B cell (primary cell): ENCODE results near the gene ZFP64. TPM values are rescaled to one million over a fixed set of nuclear protein-coding genes. Genes with fewer than 3 reads are reported as not detected.
"Not testable (repeated sequence)": the region's sequence is repeated elsewhere in the genome, so short reads cannot be mapped to it uniquely, and the experiment has no call there.

Experiments
- ATAC-seq: fragments of 200-7000 bp; cut with Tn5 transposase; one replicate; pipeline ENCODE4 v1.10.0; 2021; ENCODE audit warnings: low read depth, mild to moderate bottlenecking, moderate number of reproducible peaks, moderate library complexity
- CTCF ChIA-PET: fragments of 350-600 bp; sonication (Branson Sonifier 250); formaldehyde crosslinking; loops from one replicate; lab custom pipeline; 2021; ENCODE audit warnings: antibody characterized with exemption, inconsistent platforms; lab: Charles Lee
- POLR2A ChIA-PET: fragments of 350-600 bp; sonication (Branson Sonifier 250); formaldehyde crosslinking; loops from one replicate; lab custom pipeline; 2021; ENCODE audit warnings: antibody characterized with exemption; lab: Charles Lee
- DNase-seq: peaks from one replicate; pipeline ENCODE4 v3.0.0; 2013
- H2AFZ ChIP-seq: 2 replicates; pipeline ENCODE4 v1.6.1; 2012; ENCODE audit warnings: mild to moderate bottlenecking, low read depth, low read length; ENCODE audit not compliant: insufficient read depth, poor library complexity, severe bottlenecking
- H3K27ac ChIP-seq, 2 donors: 1 replicate in 1 of 2; 2 replicates in 1 of 2; pipeline ENCODE4 v1.5.1; 2012 to 2013; ENCODE audit warnings: low read length in 2 of 2, mild to moderate bottlenecking in 2 of 2, moderate library complexity in 1 of 2
- H3K27me3 ChIP-seq, 4 experiments: fragments of 200-600 bp in 1 of 4; sonication (generic) in 1 of 4; replicated peaks in 1 of 4; 1 replicate in 2 of 4; 2 replicates in 2 of 4; pipeline versions ENCODE4 v1.6.1 to v1.7.0; 2013 to 2016; ENCODE audit warnings: low read length in 3 of 4, mild to moderate bottlenecking in 2 of 4, mixed read lengths in 1 of 4, moderate library complexity in 1 of 4; ENCODE audit not compliant: insufficient read depth in 4 of 4, control insufficient read depth in 3 of 4; ENCODE audit errors: control extremely low read depth in 1 of 4
- H3K36me3 ChIP-seq, 2 experiments: replicated peaks in 1 of 2; 1 replicate in 1 of 2; 2 replicates in 1 of 2; pipeline versions ENCODE4 v1.6.1 to v1.7.1; 2013; ENCODE audit warnings: low read length in 1 of 2; ENCODE audit not compliant: insufficient read depth in 2 of 2, control insufficient read depth in 1 of 2; ENCODE audit errors: control extremely low read depth in 1 of 2, extremely low read depth in 1 of 2
- H3K4me1 ChIP-seq, 2 donors: fragments of 200-600 bp in 1 of 2; sonication (generic) in 1 of 2; 1 replicate in 1 of 2; 2 replicates in 1 of 2; pipeline versions ENCODE4 v1.5.1 to v1.6.1; 2013 to 2017; ENCODE audit warnings: low read length in 2 of 2; ENCODE audit not compliant: control insufficient read depth in 2 of 2, insufficient read depth in 2 of 2
- H3K4me2 ChIP-seq: replicated peaks from 2 replicates; pipeline ENCODE3; 2012; ENCODE audit warnings: mild to moderate bottlenecking, low read depth, low read length; ENCODE audit not compliant: poor library complexity, severe bottlenecking
- H3K4me3 ChIP-seq, 5 experiments: fragments of 200-600 bp in 1 of 5; sonication (generic) in 1 of 5; 1 replicate in 3 of 5; 2 replicates in 2 of 5; pipeline versions ENCODE4 v1.5.1 to v1.7.0; 2011 to 2016; ENCODE audit warnings: low read length in 4 of 5, mild to moderate bottlenecking in 4 of 5, low read depth in 2 of 5, control low read depth in 1 of 5, moderate library complexity in 1 of 5; ENCODE audit not compliant: insufficient read depth in 1 of 5; ENCODE audit errors: control extremely low read depth in 1 of 5, extremely low read depth in 1 of 5
- H3K79me2 ChIP-seq: fragments of 200-600 bp; sonication (generic); one replicate; pipeline ENCODE4 v1.6.0; 2016; ENCODE audit warnings: low read length; ENCODE audit not compliant: control insufficient read depth, insufficient read depth
- H3K9ac ChIP-seq: fragments of 200-600 bp; sonication (generic); 2 replicates; pipeline ENCODE4 v1.6.1; 2017; ENCODE audit warnings: mild to moderate bottlenecking, low read length, moderate library complexity
- H3K9me3 ChIP-seq, 3 donors: one replicate each; pipeline versions ENCODE4 v1.6.1 to v1.7.1; 2013; ENCODE audit warnings: low read length in 2 of 3; ENCODE audit not compliant: control insufficient read depth in 2 of 3, insufficient read depth in 1 of 3; ENCODE audit errors: control extremely low read depth in 1 of 3
- H4K20me1 ChIP-seq: 2 replicates; pipeline ENCODE4 v1.6.0; 2012; ENCODE audit warnings: mild to moderate bottlenecking, low read length; ENCODE audit not compliant: insufficient read depth, control insufficient read depth, poor library complexity, severe bottlenecking
- H3K27ac Mint-ChIP-seq: one replicate; pipeline ENCODE4 v1.8.0; 2021; ENCODE audit warnings: mixed read lengths
- H3K27me3 Mint-ChIP-seq: one replicate; pipeline ENCODE4 v1.8.0; 2021; ENCODE audit warnings: mixed read lengths
- H3K4me1 Mint-ChIP-seq: one replicate; pipeline ENCODE4 v1.8.0; 2021; ENCODE audit warnings: mixed read lengths
- H3K4me3 Mint-ChIP-seq: one replicate; pipeline ENCODE4 v1.8.0; 2021; ENCODE audit warnings: mixed read lengths
- H3K9me3 Mint-ChIP-seq: one replicate; pipeline ENCODE4 v1.8.0; 2022; ENCODE audit warnings: mixed read lengths; ENCODE audit not compliant: insufficient read depth
- CTCF ChIP-seq: fragments of 200-600 bp; IDR thresholded peaks from one replicate; pipeline ENCODE4 v1.8.0; 2022; ENCODE audit warnings: antibody characterized with exemption, mild to moderate bottlenecking
- EZH2 ChIP-seq: IDR thresholded peaks from 2 replicates; pipeline ENCODE4 v1.6.1; 2012; ENCODE audit warnings: borderline replicate concordance, low read depth, mild to moderate bottlenecking, moderate library complexity, low read length; ENCODE audit not compliant: insufficient read depth, poor library complexity, severe bottlenecking
- WGBS: methylation state at CpG from one replicate; pipeline ENCODE4 v1.1.5; 2013; ENCODE audit warnings: missing lambda C conversion rate; ENCODE audit not compliant: insufficient coverage; 5-methylcytosine and 5-hydroxymethylcytosine counted together
- intact Hi-C: fragments of 100-400 bp; cut with micrococcal nuclease; formaldehyde crosslinking; loops from one replicate; pipeline ENCODE4 v1.10.0; 2022
- polyA plus RNA-seq: library from polyadenylated mRNA; depleted of rRNA; stranded (reverse); fragments of >200 nt; gene quantifications from 2 replicates; pipeline ENCODE4 v1.2.3, GENCODE V29; 2012
- total RNA-seq, 2 donors: library from RNA; stranded (reverse); fragments of 120-200 nt in 1 of 2; gene quantifications; 1 replicate in 1 of 2; 2 replicates in 1 of 2; pipeline versions ENCODE4 v1.2.3 to v1.2.4, GENCODE V29; 2013 to 2022

Gene ZFP64
- total and polyA plus RNA-seq, 2 donors (not counting 1 experiment from before 2014, with no cell fraction given): 14.2 to 15.1 TPM

DNA sequence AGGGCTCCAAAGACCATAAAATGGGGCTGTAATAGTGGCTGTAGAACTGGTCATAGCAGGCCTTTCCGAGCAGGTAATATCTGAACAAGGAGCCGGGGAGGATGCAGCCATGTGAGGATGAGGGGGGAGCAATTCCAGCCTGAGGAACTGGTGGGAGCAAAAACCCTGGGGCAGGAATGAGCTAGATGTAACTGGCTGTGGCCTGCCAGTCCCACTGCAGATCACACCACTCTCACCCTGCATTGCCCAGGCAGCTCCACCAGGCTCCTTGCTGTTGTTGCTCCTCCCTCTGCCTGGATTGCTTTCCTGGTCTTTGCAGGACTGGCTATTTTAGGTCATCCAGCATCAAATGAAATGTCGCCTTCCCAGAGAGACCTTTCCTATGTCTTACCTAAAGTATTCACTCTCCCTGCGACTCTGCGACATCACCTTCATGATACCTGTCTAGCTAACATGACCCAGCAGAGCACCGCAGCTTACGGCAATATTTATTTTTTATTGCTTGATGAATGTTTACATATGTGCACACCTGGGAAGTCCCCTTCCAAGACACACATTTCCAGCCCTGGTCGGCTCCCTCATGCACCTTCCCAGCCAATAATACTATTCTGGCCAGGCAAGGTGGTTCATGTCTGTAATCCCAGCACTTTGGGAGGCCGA is 2.4 kb upstream of the ZFP64 start:
- TF ChIP-seq CTCF (no peak), EZH2 (no peak)
- Mint-ChIP-seq H3K4me1 (peaks cover 16% of the 10 kb centered on the region), H3K4me3 (no peak overlapping the region), H3K27ac (no peak overlapping the region), H3K27me3 (no peaks in the 10 kb centered on the region), H3K9me3 (no peaks in the 10 kb centered on the region)
- DNase-seq (no peak), ATAC-seq (no peak)
- no peak overlapping the region for H3K4me2 ChIP-seq
- CTCF ChIA-PET: no interaction called here
- no peak overlapping the region for H2AFZ ChIP-seq
- H3K27me3 ChIP-seq: no peaks in the 10 kb centered on the region
- no peaks in the 10 kb centered on the region for H3K9me3 ChIP-seq
- H3K79me2 ChIP-seq: peaks cover 22% of the 10 kb centered on the region
- H3K9ac ChIP-seq: no peak overlapping the region
- POLR2A ChIA-PET: no interaction called here
- 95% methylated on average over 5 of the region's 9 CpGs for WGBS
- H4K20me1 ChIP-seq: no peaks in the 10 kb centered on the region
- peaks cover 8 to 13% of the 10 kb centered on the region in 2 donors for H3K4me1 ChIP-seq
- H3K4me3 ChIP-seq: no peak overlapping the region
- intact Hi-C loops: loop anchor here (5.0 kb wide), 1 partner anchor 1462 kb away; the partner anchor contains the start of gene PARD6B
- H3K36me3 ChIP-seq: no peaks in the 10 kb centered on the region
- H3K27ac ChIP-seq: no peak overlapping the region

GRCh38 chr20:52193133-52193532 is 1.6 kb upstream of the ZFP64 start:
- Mint-ChIP-seq H3K4me1 (peaks cover 16% of the 10 kb centered on the region), H3K4me3 (peak overlapping the region; percentile 49), H3K27me3 (no peaks in the 10 kb centered on the region), H3K27ac (no peak overlapping the region), H3K9me3 (no peaks in the 10 kb centered on the region)
- Histone ChIP-seq H3K4me3 (no peak overlapping the region), H4K20me1 (no peaks in the 10 kb centered on the region), H2AFZ (no peak overlapping the region), H3K79me2 (peaks cover 28% of the 10 kb centered on the region), H3K27ac (no peak overlapping the region), H3K9ac (no peak overlapping the region), H3K4me1 (peaks cover 8 to 13% of the 10 kb centered on the region in 2 donors), H3K36me3 (no peaks in the 10 kb centered on the region), H3K4me2 (no peak overlapping the region), H3K27me3 (no peaks in the 10 kb centered on the region), H3K9me3 (no peaks in the 10 kb centered on the region)
- DNase-seq (no peak), ATAC-seq (no peak)
- intact Hi-C loops: loop anchor here (5.0 kb wide), 1 partner anchor 1461 kb away; the partner anchor contains the start of gene PARD6B
- no CpG with 5 or more reads among the region's 1 CpG for WGBS
- POLR2A ChIA-PET: no interaction called here
- TF ChIP-seq CTCF: no peak
- TF ChIP-seq EZH2: no peak
- CTCF ChIA-PET: interaction anchor here (0.7 kb wide), 1 partner anchor 65 kb away, joined by 6 read pairs; no protein-coding TSS in a partner anchor

DNA sequence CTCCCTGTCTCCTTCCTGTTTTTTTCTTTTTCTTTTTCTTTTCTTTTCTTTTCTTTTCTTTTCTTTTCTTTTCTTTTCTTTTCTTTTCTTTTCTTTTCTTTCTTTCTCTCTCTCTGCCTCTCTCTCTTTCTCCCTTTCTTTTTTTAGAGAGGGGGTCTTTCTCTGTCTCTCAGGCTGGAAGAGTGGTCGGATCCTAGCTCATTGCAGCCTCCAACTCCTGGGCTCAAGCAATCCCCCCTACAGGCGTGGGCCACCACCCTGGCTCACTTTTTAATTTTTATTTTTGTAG is 1.1 kb upstream of the ZFP64 start:
- POLR2A ChIA-PET: not testable (repeated sequence)

More for the DNA sequence above, 1.1 kb upstream of the ZFP64 start:
- H3K4me3 Mint-ChIP-seq: peak overlapping the region; percentile 91
- not testable (repeated sequence) for H3K36me3 ChIP-seq, H3K9me3 ChIP-seq, H3K27ac Mint-ChIP-seq, H4K20me1 ChIP-seq, H3K27me3 ChIP-seq, H3K27me3 Mint-ChIP-seq, ATAC-seq, DNase-seq, H3K9me3 Mint-ChIP-seq
- Histone ChIP-seq H3K4me3 (peak overlapping the region in 2 of 5 experiments; percentile 82 to 90), H3K4me2 (peak overlapping the region; percentile 75), H3K79me2 (peaks cover 31% of the 10 kb centered on the region), H2AFZ (peak overlapping the region; percentile 95), H3K4me1 (peaks cover 8 to 13% of the 10 kb centered on the region in 2 donors), H3K9ac (peak overlapping the region; percentile 89), H3K27ac (peak overlapping the region in 1 of 2 donors; percentile 85)
- H3K4me1 Mint-ChIP-seq: peaks cover 16% of the 10 kb centered on the region
- CTCF ChIA-PET: interaction anchor here (0.7 to 1.5 kb wide), 2 partner anchors 11 to 64 kb away, joined by 3 to 6 read pairs; no protein-coding TSS in a partner anchor
- no CpG with 5 or more reads among the region's 2 CpGs for WGBS
- intact Hi-C loops: loop anchor here (5.0 kb wide), 1 partner anchor 1460 kb away; the partner anchor contains the start of gene PARD6B
